Urothelium cell line (cell line): Measurements from ENCODE around the gene MYLK4.
A peak's percentile ranks its signal among the peaks of the same experiment; 100 is the strongest.

Experiments
- DNase-seq: peaks from one replicate; pipeline ENCODE4 v3.0.0; 2011; ENCODE audit warnings: low spot score, mixed read lengths
- FAIRE-seq: peaks from 2 replicates; lab custom pipeline; 2011; peaks lifted over from hg19 to GRCh38; lab: Jason Lieb, UNC

MYLK4 gene

DNA sequence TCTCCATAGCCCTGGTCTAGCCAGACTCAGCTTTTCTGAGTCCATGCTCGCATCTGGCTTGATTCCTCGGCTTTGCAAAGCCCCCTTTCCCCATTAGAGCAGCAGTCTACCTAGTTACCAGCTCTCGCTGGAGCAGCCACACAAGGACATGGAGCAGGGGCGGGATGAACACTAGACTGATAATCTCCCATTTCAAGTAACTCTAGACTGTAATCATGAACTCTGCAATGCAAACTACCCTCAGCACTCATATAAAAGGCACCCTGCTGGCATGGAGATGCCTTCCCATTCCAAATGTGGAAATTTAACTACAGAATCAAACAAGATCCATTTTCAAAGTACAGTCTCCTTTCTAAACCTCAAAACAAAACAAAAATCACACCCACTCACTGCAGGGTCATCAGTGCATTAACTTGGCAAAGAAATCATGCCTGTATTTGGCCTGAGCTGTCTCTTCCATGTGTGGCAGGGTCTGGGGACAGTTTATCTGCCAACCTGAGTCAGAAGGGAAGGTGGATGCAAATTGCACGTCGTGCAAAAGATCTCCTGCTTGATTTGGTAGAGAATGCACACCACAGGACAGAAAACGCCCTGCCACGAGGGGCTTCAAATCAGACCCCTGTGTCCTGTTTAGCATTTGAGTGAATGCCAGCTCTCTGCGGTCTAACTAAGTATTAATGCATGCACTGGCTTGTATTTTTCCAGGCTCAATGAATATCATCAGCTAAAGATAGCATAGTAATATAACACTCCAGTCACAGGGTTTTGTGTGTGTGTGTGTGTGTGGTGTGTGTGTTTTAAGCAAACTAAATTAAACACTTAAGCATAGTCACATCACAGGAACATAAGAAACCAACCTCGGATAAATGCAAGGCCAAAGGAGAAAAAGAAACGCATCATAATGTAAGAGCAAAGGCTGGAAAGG, 85.3 kb downstream of the MYLK4 start:
- DNase-seq (no peak), FAIRE-seq (no peak)

GRCh38 chr6:2663123-2663522, 87.6 kb downstream of the MYLK4 start:
- DNase-seq (no peak), FAIRE-seq (no peak)

- FAIRE-seq (no peak), DNase-seq (no peak)
These were observed 89.1 kb downstream of the MYLK4 start for GRCh38 chr6:2661651-2662050.

GRCh38 chr6:2659882-2660281, 90.8 kb downstream of the MYLK4 start:
- FAIRE-seq (no peak), DNase-seq (peak; percentile 53)

DNA sequence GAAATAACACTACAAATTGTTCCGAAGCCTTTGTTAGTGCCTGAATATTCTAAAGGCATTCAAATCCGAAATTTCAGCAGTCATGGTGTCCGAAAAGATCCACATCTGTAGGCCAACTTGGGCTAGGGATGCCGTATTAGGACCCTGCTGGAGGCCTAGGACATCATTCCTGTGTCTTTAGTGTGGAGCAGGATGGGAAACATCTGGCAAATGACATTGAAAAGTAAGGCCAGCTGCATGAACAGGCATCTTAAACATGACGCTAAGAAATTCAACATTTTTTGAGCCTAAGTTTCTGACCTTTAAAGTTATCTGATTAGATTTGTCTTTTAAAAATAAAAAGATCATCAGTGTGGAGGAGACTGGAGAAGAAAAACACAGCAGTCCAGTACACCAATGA, 91.3 kb downstream of the MYLK4 start:
- no peak for DNase-seq
- FAIRE-seq = no peak

GRCh38 chr6:2658788-2659187, 91.9 kb downstream of the MYLK4 start:
- peak; percentile 19 for DNase-seq
- no peak for FAIRE-seq

DNA sequence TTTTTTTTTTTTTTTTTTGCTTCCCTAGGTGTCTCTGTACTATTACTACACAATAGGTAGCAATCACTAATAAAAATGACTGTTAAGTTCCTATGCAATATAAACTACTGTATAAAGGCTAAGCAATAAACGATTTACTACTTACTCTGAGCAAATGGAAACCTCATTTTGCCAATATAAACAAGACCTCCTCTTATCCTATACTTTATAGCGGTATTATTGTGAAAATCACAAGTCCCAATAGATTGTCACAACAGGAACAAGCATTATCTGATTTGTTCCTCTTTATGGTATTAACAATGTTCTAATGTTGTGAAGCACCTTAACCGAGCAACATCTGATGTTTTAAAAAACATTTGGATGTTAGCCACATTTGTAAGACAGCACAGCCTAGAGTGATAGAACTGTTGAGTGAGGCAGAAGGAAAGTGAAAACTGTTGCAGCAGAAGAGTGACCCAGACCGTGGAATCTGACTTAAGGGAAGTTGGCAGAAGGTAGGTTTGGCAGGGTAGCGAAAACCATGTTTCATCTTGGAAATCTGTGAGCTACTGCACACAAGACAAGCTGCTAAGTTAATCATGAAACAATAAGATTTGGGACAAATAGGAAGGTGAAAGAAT, 94.2 kb downstream of the MYLK4 start:
- FAIRE-seq = no peak
- DNase-seq = no peak

DNA sequence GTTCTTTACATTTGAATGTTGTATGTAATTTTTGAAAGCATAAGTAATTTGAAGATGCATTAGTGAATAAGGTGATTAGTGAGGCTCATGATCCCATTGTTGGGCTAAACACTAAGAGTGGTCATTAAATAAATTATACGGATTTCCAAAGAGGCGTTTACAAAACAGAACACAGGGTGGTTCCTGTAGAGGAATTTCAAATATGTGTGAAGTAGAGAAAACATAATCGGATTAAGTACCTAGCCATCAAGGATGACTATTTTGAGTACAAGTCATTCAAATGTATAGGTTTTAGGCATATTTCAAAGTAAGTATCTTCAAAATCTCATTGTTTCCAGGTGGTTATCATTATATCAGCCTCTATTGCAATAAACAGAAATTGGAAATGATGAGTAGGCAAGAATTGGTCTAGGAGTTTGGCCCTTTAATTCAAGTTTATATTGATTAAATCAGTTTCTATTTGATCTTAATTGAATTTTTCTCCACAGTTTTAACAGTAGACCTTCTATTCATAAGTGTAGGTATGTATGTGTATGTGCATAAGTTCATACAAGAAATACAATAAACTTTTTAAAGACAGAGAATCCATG, 94.8 kb downstream of the MYLK4 start:
- FAIRE-seq = no peak
- DNase-seq = no peak

- FAIRE-seq (no peak), DNase-seq (no peak)
These were observed 97.2 kb downstream of the MYLK4 start for GRCh38 chr6:2653369-2654032.

- DNase-seq = no peak
- no peak for FAIRE-seq
These were observed 98.1 kb downstream of the MYLK4 start for GRCh38 chr6:2652611-2653010.

- FAIRE-seq (no peak), DNase-seq (no peak)
These were observed 98.8 kb downstream of the MYLK4 start for GRCh38 chr6:2651961-2652360.

- FAIRE-seq (no peak), DNase-seq (no peak)
These were observed 99.2 kb downstream of the MYLK4 start for GRCh38 chr6:2651536-2651935.

- DNase-seq (no peak), FAIRE-seq (peak; percentile 83)
These were observed 104.4 kb downstream of the MYLK4 start for GRCh38 chr6:2646346-2646745.

- FAIRE-seq = no peak
These were observed 106.7 kb downstream of the MYLK4 start for GRCh38 chr6:2643935-2644539.

GRCh38 chr6:2643130-2643529, 107.6 kb downstream of the MYLK4 start:
- FAIRE-seq = no peak
- no peak for DNase-seq

More at GRCh38 chr6:2643935-2644539, 106.7 kb downstream of the MYLK4 start:
- no peak for DNase-seq

DNA sequence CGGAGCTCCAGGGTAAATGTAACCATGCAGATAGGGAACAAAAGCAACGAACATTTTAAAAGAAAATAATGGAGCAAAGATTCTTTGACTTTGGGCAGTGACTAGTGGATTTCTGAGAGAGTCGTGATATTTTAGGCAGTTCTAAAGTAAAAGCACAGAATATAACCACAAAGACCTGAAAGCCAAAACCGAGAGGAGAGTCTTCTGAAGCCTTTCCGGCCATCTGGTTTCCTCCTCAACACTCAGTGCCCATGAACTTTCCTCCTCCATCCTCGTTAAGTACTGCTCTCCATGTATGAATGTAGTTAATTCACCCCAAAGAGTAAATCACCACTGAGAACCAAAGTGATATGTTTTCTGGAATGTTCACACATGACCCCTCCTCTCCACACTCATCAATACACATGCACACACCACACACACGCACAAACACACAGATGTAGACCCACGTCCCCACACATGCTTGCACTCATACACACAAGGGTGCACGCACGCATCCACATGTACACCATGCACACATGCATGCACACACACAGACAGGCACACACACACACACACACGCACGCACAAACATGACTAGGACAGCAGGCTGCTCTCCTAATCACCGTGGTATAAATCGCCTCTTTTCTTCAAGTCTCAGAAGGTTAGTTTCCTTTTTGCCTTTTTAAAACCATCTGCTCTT, 109.5 kb downstream of the MYLK4 start:
- DNase-seq (no peak), FAIRE-seq (no peak)

GRCh38 chr6:2640551-2640950, 110.2 kb downstream of the MYLK4 start:
- no peak for FAIRE-seq

DNA sequence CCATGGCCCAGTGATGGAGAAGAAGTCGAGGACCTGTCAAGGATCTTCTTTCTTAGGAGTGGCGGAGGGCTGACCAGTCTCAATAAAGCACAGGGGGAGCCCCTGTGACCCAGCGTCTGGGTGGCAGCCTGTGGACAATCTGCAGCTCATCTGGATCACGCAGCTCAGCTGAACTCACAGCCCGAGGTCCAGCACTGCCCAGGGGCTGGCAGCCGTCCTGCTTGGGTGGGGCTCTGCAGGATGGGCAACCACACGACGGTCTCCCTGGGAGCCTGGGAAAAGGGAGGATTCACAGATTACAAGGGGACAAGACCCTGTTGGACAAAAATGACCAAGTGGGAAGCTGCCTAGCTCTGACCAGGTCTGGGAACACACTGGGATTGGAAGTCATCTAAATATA, 110.8 kb downstream of the MYLK4 start:
- FAIRE-seq (no peak), DNase-seq (no peak)

More at GRCh38 chr6:2640551-2640950, 110.2 kb downstream of the MYLK4 start:
- DNase-seq = no peak

- FAIRE-seq (no peak), DNase-seq (no peak)
These were observed 111.6 kb downstream of the MYLK4 start for GRCh38 chr6:2639167-2639566.

DNA sequence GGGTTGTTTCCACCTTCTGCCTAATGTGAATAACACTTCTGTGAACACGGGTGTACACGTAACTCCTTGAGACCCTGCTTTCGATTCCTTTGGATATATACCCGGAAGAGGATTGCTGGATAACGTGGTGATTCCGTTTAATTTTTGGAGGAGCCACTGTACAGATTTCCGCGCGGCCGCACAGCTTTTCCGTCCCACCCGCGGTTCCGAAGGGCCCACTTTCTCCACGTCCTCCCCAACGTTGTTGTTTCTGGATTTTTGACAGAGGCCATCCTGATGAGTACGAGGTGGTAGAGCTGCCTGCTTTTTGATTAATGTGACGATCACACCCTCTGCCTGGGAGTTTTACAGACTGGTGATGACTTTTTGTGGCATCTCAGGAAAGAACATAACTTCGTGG, 114.0 kb downstream of the MYLK4 start:
- FAIRE-seq = no peak
- DNase-seq = no peak
